GM12873 (cell line): ENCODE results near the gene NRAP.

ENCODE experiments used
- CTCF ChIP-seq: IDR thresholded peaks from 2 replicates; pipeline ENCODE4 v1.5.1; 2012; ENCODE audit warnings: low read depth, mild to moderate bottlenecking, moderate library complexity, low read length, control low read depth; ENCODE audit not compliant: insufficient read depth; ENCODE audit errors: missing control alignments

The NRAP gene

GRCh38 chr10:113706623-113707022, 42.8 kb upstream of the NRAP start:
- no peak for TF ChIP-seq CTCF

- no peak for TF ChIP-seq CTCF
These were observed 41.5 kb upstream of the NRAP start for GRCh38 chr10:113705344-113705652.

DNA sequence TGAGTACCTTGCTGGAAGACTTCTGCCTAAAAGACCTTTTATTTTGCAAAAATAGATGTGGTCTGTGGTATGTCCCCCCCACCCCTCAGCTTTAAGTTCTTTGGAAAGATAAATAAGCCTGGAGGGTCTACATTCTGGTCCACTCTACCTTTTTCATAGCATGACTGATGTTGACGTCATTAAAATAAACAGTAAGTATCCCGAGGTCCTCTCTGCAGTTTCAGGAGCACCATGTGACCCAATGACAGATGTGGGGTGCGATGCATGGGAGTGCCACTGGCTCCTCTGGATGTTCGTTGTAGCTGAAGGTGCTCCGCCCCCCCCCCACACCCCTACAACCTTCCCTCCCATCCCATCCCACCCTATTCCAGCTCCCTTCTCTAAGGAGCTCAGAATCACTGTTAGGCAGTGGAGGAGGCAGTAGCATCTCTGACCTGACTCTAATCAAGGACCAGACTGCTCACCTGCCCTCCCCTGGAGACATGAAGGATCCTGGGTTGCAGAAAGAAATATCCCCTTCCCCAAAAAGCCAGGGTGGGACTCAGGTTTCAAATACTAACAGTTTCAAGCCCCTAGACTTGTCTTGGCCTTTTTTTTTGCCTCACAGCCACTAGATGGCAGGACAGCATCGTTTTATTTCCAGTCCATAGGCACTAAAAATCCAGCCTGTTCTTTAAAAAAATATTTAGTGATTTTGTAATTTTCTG, 40.9 kb upstream of the NRAP start:
- TF ChIP-seq CTCF, result peak; percentile 59

DNA sequence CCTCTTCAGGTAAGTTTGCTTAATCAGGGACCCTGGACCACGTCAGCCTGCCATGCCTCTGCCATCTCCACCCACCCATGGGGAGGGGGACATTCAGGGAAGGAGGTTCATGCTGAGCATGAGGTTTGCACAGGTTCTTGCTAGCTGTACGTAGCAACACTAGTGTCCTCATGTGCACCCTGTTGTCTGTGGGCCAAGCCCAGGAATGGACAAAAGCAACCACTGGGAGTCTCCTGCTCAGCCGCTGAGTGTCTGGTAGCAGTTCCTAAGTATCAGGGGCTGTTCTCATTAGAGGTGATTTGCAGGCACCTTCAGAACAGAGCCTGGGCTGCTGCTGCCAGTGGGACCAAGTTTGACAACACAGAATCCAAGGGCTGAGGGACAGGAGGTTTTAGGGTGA, 33.8 kb upstream of the NRAP start:
- TF ChIP-seq CTCF, result no peak

DNA sequence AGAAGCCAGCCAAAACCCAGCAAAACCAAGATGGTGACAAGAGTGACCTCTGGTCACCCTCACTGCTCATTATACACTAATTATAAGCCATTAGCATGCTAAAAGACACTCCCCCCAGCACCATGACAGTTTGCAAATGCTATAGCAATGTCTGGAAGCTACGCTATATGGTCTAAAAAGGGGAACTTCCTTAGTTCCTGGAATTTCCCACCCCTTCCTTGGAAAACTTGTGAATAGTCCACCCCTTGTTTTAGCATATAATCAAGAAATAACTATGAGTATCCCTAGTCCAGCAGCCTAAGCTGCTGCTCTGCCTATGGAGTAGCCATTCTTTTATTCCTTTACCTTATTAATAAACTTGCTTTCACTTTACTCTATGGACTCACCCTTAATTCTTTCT, 31.9 kb upstream of the NRAP start:
- TF ChIP-seq CTCF, result no peak

- no peak for TF ChIP-seq CTCF
These were observed 29.5 kb upstream of the NRAP start for GRCh38 chr10:113693348-113693747.

DNA sequence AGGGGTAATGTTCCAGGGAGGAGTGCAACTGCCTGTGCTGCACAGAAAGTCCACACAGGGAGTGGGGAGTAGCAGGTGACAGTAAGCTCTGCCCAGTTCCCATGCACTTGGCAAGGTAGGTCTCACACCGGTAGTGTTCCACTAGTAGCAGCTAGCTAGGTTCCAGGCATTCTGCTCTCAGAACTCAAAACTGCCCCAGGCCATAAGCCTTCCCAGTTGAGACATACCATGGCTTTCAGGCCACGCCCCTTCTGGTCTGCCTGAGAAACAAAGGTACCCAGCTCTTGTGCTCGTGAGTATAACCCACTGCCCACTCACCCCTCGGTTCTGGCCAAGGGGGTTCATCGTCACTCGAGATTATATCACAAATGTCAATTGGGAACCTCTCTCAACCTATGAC, 28.4 kb upstream of the NRAP start:
- TF ChIP-seq CTCF, result no peak
